Fibroblast of villous mesenchyme (primary cell): ENCODE results near the gene TYRP1. TPM values are rescaled to one million over a fixed set of nuclear protein-coding genes. Genes with fewer than 3 reads are reported as not detected.

ENCODE experiments used
- DNase-seq: peaks from one replicate; pipeline ENCODE4 v3.0.0-alpha.2; 2010; ENCODE audit warnings: low read depth
- H3K4me3 ChIP-seq: 2 replicates; pipeline ENCODE4 v1.5.1; 2011; ENCODE audit warnings: low read depth, mild to moderate bottlenecking, low read length
- CTCF ChIP-seq: IDR thresholded peaks from 2 replicates; pipeline ENCODE4 v1.5.1; 2012; ENCODE audit warnings: low read depth, mild to moderate bottlenecking, low read length; ENCODE audit not compliant: insufficient read depth
- total RNA-seq: library from RNA; depleted of rRNA; stranded (reverse); fragments of >200 nt; gene quantifications from 2 replicates; pipeline ENCODE4 v1.2.3, GENCODE V29; 2012

TYRP1 gene
- total RNA-seq, 1 donor, result 0.43 TPM

DNA sequence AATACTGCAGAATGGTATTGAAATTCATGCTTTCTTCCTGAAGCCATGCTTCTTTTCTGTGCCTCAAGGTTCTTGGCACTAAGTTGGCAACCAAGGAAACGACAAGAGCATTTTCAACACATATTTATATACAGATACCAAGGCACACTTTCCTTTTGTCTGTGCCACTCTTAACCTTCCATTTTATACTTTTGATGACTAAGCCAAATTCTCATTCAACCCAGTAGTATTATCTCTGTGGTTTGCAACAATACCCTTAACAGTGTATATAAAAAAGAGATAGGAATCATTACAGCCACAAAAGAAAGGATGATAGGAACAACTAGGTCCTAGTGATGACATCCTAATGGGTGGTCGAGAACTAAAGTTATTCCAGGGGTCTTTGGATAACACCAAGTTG lies 36.0 kb upstream of the TYRP1 start:
- DNase-seq, result no peak
- TF ChIP-seq CTCF, result no peak
- H3K4me3 ChIP-seq, result no peak overlapping the region

GRCh38 chr9:12657998-12658397 lies 35.2 kb upstream of the TYRP1 start:
- no peak for TF ChIP-seq CTCF
- H3K4me3 ChIP-seq, result no peak overlapping the region
- no peak for DNase-seq

GRCh38 chr9:12658531-12659209 lies 34.5 kb upstream of the TYRP1 start:
- TF ChIP-seq CTCF, result no peak
- H3K4me3 ChIP-seq, result no peak overlapping the region
- no peak for DNase-seq

GRCh38 chr9:12659220-12659619 lies 34.0 kb upstream of the TYRP1 start:
- H3K4me3 ChIP-seq, result no peak overlapping the region
- no peak for TF ChIP-seq CTCF
- no peak for DNase-seq

DNA sequence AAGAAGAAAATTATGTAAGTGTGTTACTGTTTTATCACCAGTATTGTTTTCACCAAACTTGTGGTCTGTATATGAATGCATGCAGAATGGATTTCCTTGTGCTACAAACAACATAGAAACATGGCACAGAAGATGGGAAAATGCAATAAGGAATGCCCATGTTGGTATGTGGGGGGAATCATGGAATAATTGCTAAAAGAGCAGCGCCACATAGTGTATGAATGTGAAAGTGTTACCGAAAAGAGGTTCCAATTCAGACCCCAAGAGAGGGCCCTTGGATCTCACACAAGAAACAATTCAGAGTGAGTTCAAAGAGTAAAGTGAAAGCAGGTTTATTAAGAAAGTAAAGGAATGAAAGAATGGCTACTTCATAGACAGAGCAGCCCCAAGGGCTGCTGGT lies 26.4 kb upstream of the TYRP1 start:
- DNase-seq, result no peak
- no peak overlapping the region for H3K4me3 ChIP-seq
- peak; percentile 21 for TF ChIP-seq CTCF

GRCh38 chr9:12667892-12668291 lies 25.3 kb upstream of the TYRP1 start:
- no peak for DNase-seq
- TF ChIP-seq CTCF, result no peak
- H3K4me3 ChIP-seq, result no peak overlapping the region

DNA sequence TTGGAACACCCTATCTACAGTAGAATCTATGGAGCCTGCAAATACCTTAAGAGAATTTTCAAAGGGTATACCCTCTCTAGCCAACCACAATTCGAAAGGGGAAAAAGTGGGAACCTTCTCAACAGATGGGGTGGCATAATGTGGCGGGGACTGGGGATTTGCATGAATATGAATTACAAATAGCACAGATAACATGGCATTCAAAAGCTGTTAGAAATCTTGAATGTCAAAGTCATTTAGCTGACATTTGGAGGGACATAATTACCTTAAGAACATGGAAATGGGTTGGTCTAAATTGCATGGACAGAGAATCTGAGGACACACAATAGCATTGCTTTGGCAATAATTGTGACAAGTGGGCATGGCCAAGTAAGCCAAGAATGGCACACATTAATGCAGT lies 23.2 kb upstream of the TYRP1 start:
- DNase-seq, result no peak
- no peak for TF ChIP-seq CTCF
- H3K4me3 ChIP-seq, result no peak overlapping the region
